A549 (cell line): ENCODE results near the gene KCNMA1. TPM values are rescaled to one million over a fixed set of nuclear protein-coding genes. Genes with fewer than 3 reads are reported as not detected.

Experiments
- ATAC-seq, 2 experiments: fragments of 200-7000 bp in 1 of 2; fragments of >200 bp in 1 of 2; cut with Nextera tagmentation in 1 of 2; cut with Tn5 transposase in 1 of 2; 3 replicates each; pipeline versions ENCODE4 v1.8.0 to v1.9.1; 2018 to 2020; ENCODE audit warnings: mild to moderate bottlenecking in 1 of 2, moderate library complexity in 1 of 2
- CTCF ChIA-PET: fragments of 300-600 bp; sonication (Branson Sonifier 250); formaldehyde crosslinking; extraction: SDS; loops from one replicate; lab custom pipeline; 2021; ENCODE audit warnings: antibody characterized with exemption, inconsistent platforms; lab: Yijun Ruan, JAX
- POLR2A ChIA-PET: fragments of 350-600 bp; formaldehyde crosslinking; extraction: SDS; loops from one replicate; lab custom pipeline; 2021; ENCODE audit warnings: antibody characterized with exemption, inconsistent platforms; lab: Yijun Ruan, JAX
- DNase-seq, 2 experiments: peaks; one replicate each; pipeline versions ENCODE4 v3.0.0 to v3.0.0-alpha.2; 2011 to 2016; ENCODE audit warnings: low read depth in 1 of 2, low spot score in 1 of 2
- FAIRE-seq: peaks from 2 replicates; lab custom pipeline; 2011; peaks lifted over from hg19 to GRCh38; lab: Jason Lieb, UNC
- H3K27ac ChIP-seq, 2 experiments: fragments of >200 bp; sonication (Bioruptor Twin); formaldehyde crosslinking; 3 replicates each; pipeline ENCODE4 v1.5.1; 2016 to 2017
- H3K4me1 ChIP-seq: fragments of >200 bp; sonication (Bioruptor Twin); formaldehyde crosslinking; 3 replicates; pipeline ENCODE4 v1.6.1; 2016
- H3K4me2 ChIP-seq: fragments of >200 bp; sonication (Bioruptor Twin); formaldehyde crosslinking; 3 replicates; pipeline ENCODE4 v1.6.1; 2016
- H3K4me3 ChIP-seq: fragments of >200 bp; sonication (Bioruptor Twin); formaldehyde crosslinking; 3 replicates; pipeline ENCODE4 v1.5.1; 2016
- H3K9me3 ChIP-seq: fragments of >200 bp; sonication (Bioruptor Twin); formaldehyde crosslinking; 3 replicates; pipeline ENCODE4 v1.6.1; 2016
- CEBPB ChIP-seq, 2 experiments: fragments of >200 bp in 1 of 2; sonication (Bioruptor Twin) in 1 of 2; formaldehyde crosslinking in 1 of 2; IDR thresholded peaks; 2 replicates each; pipeline ENCODE4 v1.6.1; 2012 to 2016
- ESRRA ChIP-seq: fragments of 150-350 bp; IDR thresholded peaks from 2 replicates; pipeline ENCODE4 v1.6.1; 2014; ENCODE audit warnings: mild to moderate bottlenecking, low read length, borderline replicate concordance
- FOSL2 ChIP-seq, 2 experiments: fragments of 450-650 bp in 1 of 2; fragments of >200 bp in 1 of 2; sonication (Bioruptor Twin) in 1 of 2; formaldehyde crosslinking; IDR thresholded peaks; 2 replicates each; pipeline versions ENCODE4 v1.5.0 to v1.6.1; 2016 to 2020; ENCODE audit warnings: mild to moderate bottlenecking in 1 of 2, moderate library complexity in 1 of 2
- GATA3 ChIP-seq: IDR thresholded peaks from 2 replicates; pipeline ENCODE4 v1.6.1; 2012; ENCODE audit warnings: borderline replicate concordance
- HEYL ChIP-seq: fragments of 250-450 bp; sonication (Bioruptor Pico); IDR thresholded peaks from 2 replicates; pipeline ENCODE4 v1.8.0; 2021; ENCODE audit warnings: mild to moderate bottlenecking, moderate library complexity
- HOXA7 ChIP-seq: fragments of 250-450 bp; sonication (Bioruptor Pico); IDR thresholded peaks from 2 replicates; pipeline ENCODE4 v1.5.0; 2020; ENCODE audit warnings: mild to moderate bottlenecking, moderate library complexity
- HOXB13 ChIP-seq: fragments of 250-450 bp; sonication (Bioruptor Pico); IDR thresholded peaks from 2 replicates; pipeline ENCODE4 v1.5.0; 2020; ENCODE audit warnings: low read depth, mild to moderate bottlenecking, moderate library complexity
- HOXB5 ChIP-seq: fragments of 250-450 bp; sonication (Bioruptor Pico); IDR thresholded peaks from 2 replicates; pipeline ENCODE4 v1.5.0; 2020; ENCODE audit warnings: mild to moderate bottlenecking, moderate library complexity
- JUNB ChIP-seq: fragments of >200 bp; sonication (Bioruptor Twin); formaldehyde crosslinking; IDR thresholded peaks from 2 replicates; pipeline ENCODE4 v1.6.1; 2016
- MAFK ChIP-seq: fragments of 450-650 bp; IDR thresholded peaks from 2 replicates; pipeline ENCODE4 v1.6.1; 2014; ENCODE audit not compliant: partially characterized antibody
- MAZ ChIP-seq: fragments of 150-350 bp; IDR thresholded peaks from 2 replicates; pipeline ENCODE4 v1.6.1; 2014; ENCODE audit warnings: antibody characterized with exemption, low read depth, low read length, borderline replicate concordance
- NPAS2 ChIP-seq: fragments of 250-450 bp; sonication (Bioruptor Pico); IDR thresholded peaks from 2 replicates; pipeline ENCODE4 v1.8.0; 2022; ENCODE audit warnings: mild to moderate bottlenecking, moderate library complexity, borderline replicate concordance
- PHF8 ChIP-seq: fragments of 200-600 bp; sonication (generic); IDR thresholded peaks from 2 replicates; pipeline ENCODE4 v1.6.1; 2016; ENCODE audit warnings: low read depth, mild to moderate bottlenecking, antibody characterized with exemption, moderate library complexity, borderline replicate concordance
- POLR2A ChIP-seq: IDR thresholded peaks from 2 replicates; pipeline ENCODE4 v1.6.1; 2012; ENCODE audit warnings: mild to moderate bottlenecking, low read length
- RAD21 ChIP-seq, 2 experiments: fragments of >200 bp in 1 of 2; sonication (Bioruptor Twin) in 1 of 2; formaldehyde crosslinking in 1 of 2; IDR thresholded peaks in 1 of 2; conservative IDR thresholded peaks in 1 of 2; 2 replicates in 1 of 2; 3 replicates in 1 of 2; pipeline ENCODE4 v1.6.1; 2012 to 2018; ENCODE audit warnings: inconsistent platforms in 1 of 2
- RCOR1 ChIP-seq: fragments of 150-350 bp; IDR thresholded peaks from 2 replicates; pipeline ENCODE4 v1.6.1; 2014; ENCODE audit warnings: antibody characterized with exemption, low read length, low read depth
- RFX5 ChIP-seq: fragments of 450-650 bp; IDR thresholded peaks from 2 replicates; pipeline ENCODE4 v1.7.1; 2014; ENCODE audit warnings: antibody characterized with exemption, mild to moderate bottlenecking, moderate library complexity
- RNF2 ChIP-seq: fragments of 200-600 bp; sonication (generic); IDR thresholded peaks from 2 replicates; pipeline ENCODE4 v1.6.1; 2016; ENCODE audit warnings: low read depth, mild to moderate bottlenecking, antibody characterized with exemption, moderate library complexity, borderline replicate concordance
- TFCP2L1 ChIP-seq: fragments of 250-450 bp; sonication (Bioruptor Pico); IDR thresholded peaks from 2 replicates; pipeline ENCODE4 v1.5.0; 2021; ENCODE audit warnings: mild to moderate bottlenecking
- TP53 ChIP-seq: fragments of 250-450 bp; sonication (Bioruptor Pico); IDR thresholded peaks from 2 replicates; pipeline ENCODE4 v1.5.0; 2021; ENCODE audit warnings: mild to moderate bottlenecking, moderate library complexity
- WGBS: methylation state at CpG from one replicate; pipeline ENCODE4 v1.1.6; 2017; ENCODE audit errors: missing lambda C conversion rate; 5-methylcytosine and 5-hydroxymethylcytosine counted together
- polyA plus RNA-seq, 4 experiments: library from polyadenylated mRNA; depleted of rRNA in 3 of 4; stranded (reverse); fragments of >200 nt; fragmentation: RNase III in 1 of 4; extraction: RNeasy Plus Mini Kit Qiagen cat#74134 plus additional on column Dnase treatment in 1 of 4; gene quantifications; 2 replicates in 3 of 4; 3 replicates in 1 of 4; pipeline ENCODE4 v1.2.3, GENCODE V29; 2011 to 2017
- TF ChIP-seq, protein P1 (sequence below): fragments of 250-450 bp; sonication (Bioruptor Pico); IDR thresholded peaks from 2 replicates; pipeline ENCODE4 v1.5.0; 2020; ENCODE audit warnings: low read depth, mild to moderate bottlenecking, moderate library complexity
- TF ChIP-seq, protein P2 (sequence below): fragments of >200 bp; sonication (Bioruptor Twin); formaldehyde crosslinking; IDR thresholded peaks from 2 replicates; pipeline ENCODE4 v1.6.1; 2016
- TF ChIP-seq, protein P3 (sequence below): fragments of >200 bp; sonication (Bioruptor Twin); formaldehyde crosslinking; IDR thresholded peaks from 3 replicates; pipeline ENCODE4 v1.6.1; 2016
- TF ChIP-seq, protein P4 (sequence below): IDR thresholded peaks from 2 replicates; pipeline ENCODE4 v1.6.1; 2012
- TF ChIP-seq, protein P5 (sequence below): IDR thresholded peaks from 2 replicates; pipeline ENCODE4 v1.6.1; 2012

Gene KCNMA1
- polyA plus RNA-seq, 2 of the 4 experiments (the other 2 are of a cell fraction) = 14.9 to 30.6 TPM

DNA sequence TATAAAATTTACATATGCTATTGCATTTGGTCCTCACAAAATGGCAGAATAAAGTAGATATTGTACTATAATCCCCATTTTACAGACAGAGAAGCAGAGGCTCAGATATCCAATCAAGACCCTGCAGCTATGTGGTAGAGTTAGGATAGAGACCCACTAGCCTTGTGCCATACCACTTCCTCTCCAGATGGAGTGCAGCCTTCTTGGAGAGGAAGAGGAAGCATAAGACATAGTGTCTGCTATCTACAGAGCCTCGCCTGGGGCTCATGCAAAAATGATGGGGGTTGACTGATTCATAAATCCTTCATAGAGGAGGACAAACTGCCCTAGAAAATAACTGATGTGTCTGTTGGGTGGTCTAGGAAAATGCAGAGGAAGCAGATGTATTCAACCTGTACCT lies 447.3 kb downstream of the KCNMA1 start:
- DNase-seq = no peak
- peak; percentile 13 for FAIRE-seq
- CTCF ChIA-PET = interaction anchor here (1.3 to 5.1 kb wide), 2 partner anchors 16 to 24 kb away, joined by 3 to 33 read pairs; no protein-coding TSS in a partner anchor
- POLR2A ChIA-PET = no interaction called here
- H3K27ac ChIP-seq = no peak overlapping the region
- H3K4me3 ChIP-seq = no peak overlapping the region
- no peak overlapping the region for H3K4me2 ChIP-seq
- 43% methylated on average over 1 of the region's 1 CpG for WGBS
- TF ChIP-seq, protein P1, sequence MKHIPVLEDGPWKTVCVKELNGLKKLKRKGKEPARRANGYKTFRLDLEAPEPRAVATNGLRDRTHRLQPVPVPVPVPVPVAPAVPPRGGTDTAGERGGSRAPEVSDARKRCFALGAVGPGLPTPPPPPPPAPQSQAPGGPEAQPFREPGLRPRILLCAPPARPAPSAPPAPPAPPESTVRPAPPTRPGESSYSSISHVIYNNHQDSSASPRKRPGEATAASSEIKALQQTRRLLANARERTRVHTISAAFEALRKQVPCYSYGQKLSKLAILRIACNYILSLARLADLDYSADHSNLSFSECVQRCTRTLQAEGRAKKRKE (CRISPR knock-in tag) = no peak
- TF ChIP-seq POLR2A (no peak), FOSL2 (IDR thresholded peaks at IDR 0.05) (no peak), FOSL2 (CRISPR knock-in tag; IDR thresholded peaks at IDR 0.05) (no peak), HEYL (no peak), NPAS2 (CRISPR knock-in tag) (no peak), PHF8 (no peak), HOXB13 (no peak), MAZ (no peak), CEBPB (IDR thresholded peaks at IDR 0.05) (no peak), JUNB (no peak), RAD21 (conservative IDR thresholded peaks at IDR 0.05 in 1 of 2, IDR thresholded peaks at IDR 0.05 in 1 of 2) (no peak), RFX5 (no peak), TP53 (CRISPR knock-in tag) (no peak)
- TF ChIP-seq, protein P2, sequence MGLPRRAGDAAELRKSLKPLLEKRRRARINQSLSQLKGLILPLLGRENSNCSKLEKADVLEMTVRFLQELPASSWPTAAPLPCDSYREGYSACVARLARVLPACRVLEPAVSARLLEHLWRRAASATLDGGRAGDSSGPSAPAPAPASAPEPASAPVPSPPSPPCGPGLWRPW = no peak
- TF ChIP-seq, protein P3, sequence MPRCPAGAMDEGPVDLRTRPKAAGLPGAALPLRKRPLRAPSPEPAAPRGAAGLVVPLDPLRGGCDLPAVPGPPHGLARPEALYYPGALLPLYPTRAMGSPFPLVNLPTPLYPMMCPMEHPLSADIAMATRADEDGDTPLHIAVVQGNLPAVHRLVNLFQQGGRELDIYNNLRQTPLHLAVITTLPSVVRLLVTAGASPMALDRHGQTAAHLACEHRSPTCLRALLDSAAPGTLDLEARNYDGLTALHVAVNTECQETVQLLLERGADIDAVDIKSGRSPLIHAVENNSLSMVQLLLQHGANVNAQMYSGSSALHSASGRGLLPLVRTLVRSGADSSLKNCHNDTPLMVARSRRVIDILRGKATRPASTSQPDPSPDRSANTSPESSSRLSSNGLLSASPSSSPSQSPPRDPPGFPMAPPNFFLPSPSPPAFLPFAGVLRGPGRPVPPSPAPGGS = no peak
- TF ChIP-seq, protein P4, sequence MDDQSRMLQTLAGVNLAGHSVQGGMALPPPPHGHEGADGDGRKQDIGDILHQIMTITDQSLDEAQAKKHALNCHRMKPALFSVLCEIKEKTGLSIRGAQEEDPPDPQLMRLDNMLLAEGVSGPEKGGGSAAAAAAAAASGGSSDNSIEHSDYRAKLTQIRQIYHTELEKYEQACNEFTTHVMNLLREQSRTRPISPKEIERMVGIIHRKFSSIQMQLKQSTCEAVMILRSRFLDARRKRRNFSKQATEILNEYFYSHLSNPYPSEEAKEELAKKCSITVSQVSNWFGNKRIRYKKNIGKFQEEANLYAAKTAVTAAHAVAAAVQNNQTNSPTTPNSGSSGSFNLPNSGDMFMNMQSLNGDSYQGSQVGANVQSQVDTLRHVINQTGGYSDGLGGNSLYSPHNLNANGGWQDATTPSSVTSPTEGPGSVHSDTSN = no peak
- TF ChIP-seq, protein P5, sequence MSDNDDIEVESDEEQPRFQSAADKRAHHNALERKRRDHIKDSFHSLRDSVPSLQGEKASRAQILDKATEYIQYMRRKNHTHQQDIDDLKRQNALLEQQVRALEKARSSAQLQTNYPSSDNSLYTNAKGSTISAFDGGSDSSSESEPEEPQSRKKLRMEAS = no peak
- TF ChIP-seq, all 56 proteins: peak for 0
- Histone ChIP-seq H3K4me1 (peaks cover 16% of the 10 kb centered on the region), H3K9me3 (no peaks in the 10 kb centered on the region)
- no peak for ATAC-seq

DNA sequence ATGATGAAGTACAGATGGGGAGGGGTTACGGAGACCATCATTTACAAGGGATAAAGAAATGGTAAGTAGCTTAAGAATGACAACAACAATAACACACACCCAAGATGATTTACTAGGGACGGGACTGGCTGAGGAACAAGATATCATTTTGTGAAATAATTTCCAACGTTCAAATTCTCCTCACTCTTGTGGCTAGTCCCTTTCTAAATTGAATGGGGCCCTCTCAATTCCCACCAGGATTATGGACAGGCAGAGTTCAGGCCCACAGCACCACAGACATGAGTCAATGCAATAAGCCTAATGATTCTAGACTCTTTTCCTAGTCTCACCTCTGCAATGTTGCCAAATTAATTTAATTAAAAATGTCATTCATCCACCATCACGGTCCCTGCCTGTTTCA lies 448.1 kb downstream of the KCNMA1 start:
- no peak for ATAC-seq
- H3K4me3 ChIP-seq = no peak overlapping the region
- no peak overlapping the region for H3K27ac ChIP-seq
- no peak for TF ChIP-seq ESRRA
- no peak for TF ChIP-seq HOXB13
- TF ChIP-seq RCOR1 = no peak
- no peak for TF ChIP-seq HOXB5 (CRISPR knock-in tag)
- TF ChIP-seq MAFK = no peak
- TF ChIP-seq, all 56 proteins: peak for 0
- FAIRE-seq (no peak), DNase-seq (no peak)
- Histone ChIP-seq H3K4me1 (peaks cover 8% of the 10 kb centered on the region), H3K4me2 (no peak overlapping the region), H3K9me3 (no peaks in the 10 kb centered on the region)
- WGBS = 71% methylated on average over 4 of the region's 4 CpGs
- ChIA-PET POLR2A (no interaction called here), CTCF (interaction anchor here (0.8 to 5.1 kb wide), 2 partner anchors 15 to 294 kb away, joined by 4 to 33 read pairs; no protein-coding TSS in a partner anchor)

DNA sequence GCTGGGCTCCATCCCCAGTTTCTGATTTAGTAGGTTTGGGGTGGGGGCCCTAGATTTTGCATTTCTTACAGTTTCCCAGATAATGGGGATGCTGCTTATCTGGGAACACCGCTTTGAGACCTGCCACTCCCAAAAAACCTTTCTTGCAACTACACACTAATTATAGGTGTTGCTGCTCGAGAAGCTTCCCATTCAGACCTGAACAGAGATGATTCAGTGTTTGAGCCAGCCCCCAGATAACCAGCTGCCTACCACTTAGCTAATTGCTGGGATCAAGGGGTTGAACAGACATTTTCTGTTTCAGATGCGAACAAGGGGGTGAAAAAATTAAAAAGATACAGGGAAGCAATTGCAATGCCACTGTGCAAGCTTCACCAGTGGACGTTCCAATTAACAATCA lies 448.5 kb downstream of the KCNMA1 start:
- ATAC-seq = no peak
- Histone ChIP-seq H3K4me1 (peaks cover 6% of the 10 kb centered on the region; the same call in 1 of the 3 replicates), H3K4me3 (no peak overlapping the region), H3K4me2 (no peak overlapping the region), H3K9me3 (no peaks in the 10 kb centered on the region), H3K27ac (peak overlapping the region in 1 of 2 experiments; percentile 38; a peak in 1 of 6 replicates)
- TF ChIP-seq HOXA7 (CRISPR knock-in tag) = no peak
- TF ChIP-seq GATA3 = no peak
- TF ChIP-seq RNF2 = no peak
- no peak for TF ChIP-seq HEYL
- no peak for TF ChIP-seq TFCP2L1 (CRISPR knock-in tag)
- POLR2A ChIA-PET = no interaction called here
- WGBS = 76% methylated on average over 4 of the region's 4 CpGs
- no peak for DNase-seq
- no peak for FAIRE-seq
- CTCF ChIA-PET = interaction anchor here (0.7 to 5.1 kb wide), 4 partner anchors 15 to 452 kb away, joined by 3 to 33 read pairs (median 4); no protein-coding TSS in a partner anchor
